ENCODE results near the gene PEPD.

DNA sequence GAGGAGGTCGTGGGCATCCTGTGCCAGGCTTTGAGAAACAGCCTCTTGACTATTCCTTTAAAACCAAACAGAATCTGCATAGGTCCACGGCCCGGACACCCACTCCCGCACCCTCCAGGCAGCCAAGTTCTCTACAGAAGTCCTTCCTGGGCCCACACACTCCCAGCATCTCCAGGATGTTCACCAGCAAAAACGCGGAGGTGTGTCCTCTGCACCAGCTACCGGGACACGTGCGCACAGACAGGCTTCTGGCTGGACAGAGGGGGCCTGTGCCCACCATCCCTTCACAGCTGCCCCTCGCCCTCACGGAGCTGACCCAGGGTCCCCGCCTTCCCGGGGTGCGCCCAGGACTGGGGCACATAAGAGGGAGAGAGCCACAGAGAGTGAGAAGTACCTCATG lies 103.8 kb downstream of the PEPD start:
- TF ChIP-seq, protein P1, sequence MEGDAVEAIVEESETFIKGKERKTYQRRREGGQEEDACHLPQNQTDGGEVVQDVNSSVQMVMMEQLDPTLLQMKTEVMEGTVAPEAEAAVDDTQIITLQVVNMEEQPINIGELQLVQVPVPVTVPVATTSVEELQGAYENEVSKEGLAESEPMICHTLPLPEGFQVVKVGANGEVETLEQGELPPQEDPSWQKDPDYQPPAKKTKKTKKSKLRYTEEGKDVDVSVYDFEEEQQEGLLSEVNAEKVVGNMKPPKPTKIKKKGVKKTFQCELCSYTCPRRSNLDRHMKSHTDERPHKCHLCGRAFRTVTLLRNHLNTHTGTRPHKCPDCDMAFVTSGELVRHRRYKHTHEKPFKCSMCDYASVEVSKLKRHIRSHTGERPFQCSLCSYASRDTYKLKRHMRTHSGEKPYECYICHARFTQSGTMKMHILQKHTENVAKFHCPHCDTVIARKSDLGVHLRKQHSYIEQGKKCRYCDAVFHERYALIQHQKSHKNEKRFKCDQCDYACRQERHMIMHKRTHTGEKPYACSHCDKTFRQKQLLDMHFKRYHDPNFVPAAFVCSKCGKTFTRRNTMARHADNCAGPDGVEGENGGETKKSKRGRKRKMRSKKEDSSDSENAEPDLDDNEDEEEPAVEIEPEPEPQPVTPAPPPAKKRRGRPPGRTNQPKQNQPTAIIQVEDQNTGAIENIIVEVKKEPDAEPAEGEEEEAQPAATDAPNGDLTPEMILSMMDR (IDR thresholded peaks at IDR 0.05; ENCODE audit: low read length): no peak
- TF ChIP-seq EZH2 (optimal IDR thresholded peaks at IDR 0.05; ENCODE audit: low read depth, low read length): no peak
- no peak for TF ChIP-seq EZH2phosphoT487 (IDR thresholded peaks at IDR 0.05; ENCODE audit: low read length)
